T-helper 2 cell treated with Interferon-gamma antibody and Interleukin-4, amounts not matched to agents 100 ng/mL and 5 ng/mL, for 36 hours (primary cell): ENCODE results near the gene SLC37A1. TPM values are rescaled to one million over a fixed set of nuclear protein-coding genes. Genes with fewer than 3 reads are reported as not detected.
"Not testable (repeated sequence)": the region's sequence is repeated elsewhere in the genome, so short reads cannot be mapped to it uniquely, and the experiment has no call there.

Experiments used
- intact Hi-C: fragments of 100-400 bp; cut with micrococcal nuclease; formaldehyde crosslinking; loops from one replicate; pipeline ENCODE4 v1.15.1; 2023
- total RNA-seq: library from RNA; stranded (reverse); gene quantifications from 2 replicates; pipeline ENCODE4 v1.2.3, GENCODE V29; 2022

Gene SLC37A1
- total RNA-seq, 1 donor from 2014 or later, result 10.1 TPM

DNA sequence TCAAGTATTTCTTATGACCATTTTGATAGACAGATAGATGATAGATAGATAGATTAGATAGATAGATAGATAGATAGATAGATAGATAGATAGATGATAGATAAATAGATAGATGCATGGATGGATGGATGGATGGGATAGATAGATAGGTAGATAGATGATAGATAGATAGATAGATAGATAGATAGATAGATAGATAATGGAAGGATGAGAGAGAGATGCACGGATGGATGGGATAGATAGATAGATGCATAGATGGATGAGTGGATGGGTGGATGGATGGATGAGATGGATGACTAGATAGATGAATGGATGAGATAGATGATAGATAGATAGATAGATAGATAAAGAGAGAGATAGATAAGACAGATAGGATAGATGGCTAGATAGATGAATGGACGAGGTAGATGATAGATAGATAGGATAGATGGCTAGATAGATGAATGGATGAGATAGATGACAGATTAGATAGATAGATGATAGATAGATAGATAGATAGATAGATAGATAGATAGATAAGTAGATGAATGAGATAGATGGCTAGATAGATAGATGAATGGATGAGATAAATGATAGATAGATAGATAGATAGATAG is 114.9 kb downstream of the SLC37A1 start:
- intact Hi-C loops, result not testable (repeated sequence)

DNA sequence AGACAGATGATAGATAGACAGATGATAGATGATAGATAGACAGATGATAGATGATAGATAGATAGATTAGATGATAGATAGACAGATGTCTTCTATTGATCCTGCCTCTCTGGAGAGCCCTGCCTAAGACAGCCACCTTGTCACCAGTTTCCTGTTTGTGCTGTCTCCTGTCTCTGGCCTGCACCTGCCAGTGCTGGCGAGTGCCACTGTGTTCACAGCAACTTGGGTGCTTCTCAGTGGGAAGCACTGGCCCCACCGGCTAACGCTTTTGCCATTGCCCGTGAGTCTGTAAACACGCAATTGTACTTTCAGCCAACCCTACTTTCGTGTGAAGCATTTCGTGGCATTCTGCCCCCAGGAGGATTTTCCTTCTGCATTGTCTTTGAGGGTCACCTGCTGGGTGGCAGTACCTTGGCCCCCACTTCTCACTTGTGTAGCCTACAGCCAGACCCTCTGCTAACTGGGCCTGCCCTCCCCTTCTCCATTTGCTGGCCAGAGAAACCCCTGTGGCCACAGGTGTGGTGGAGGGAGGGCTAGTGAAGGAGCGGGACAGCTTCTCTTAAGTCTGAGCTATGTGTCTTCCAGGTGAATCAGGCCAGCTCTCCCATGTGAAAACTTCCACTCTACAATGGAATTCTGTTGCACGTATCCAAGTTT is 116.4 kb downstream of the SLC37A1 start:
- intact Hi-C loops, result no loop called here

DNA sequence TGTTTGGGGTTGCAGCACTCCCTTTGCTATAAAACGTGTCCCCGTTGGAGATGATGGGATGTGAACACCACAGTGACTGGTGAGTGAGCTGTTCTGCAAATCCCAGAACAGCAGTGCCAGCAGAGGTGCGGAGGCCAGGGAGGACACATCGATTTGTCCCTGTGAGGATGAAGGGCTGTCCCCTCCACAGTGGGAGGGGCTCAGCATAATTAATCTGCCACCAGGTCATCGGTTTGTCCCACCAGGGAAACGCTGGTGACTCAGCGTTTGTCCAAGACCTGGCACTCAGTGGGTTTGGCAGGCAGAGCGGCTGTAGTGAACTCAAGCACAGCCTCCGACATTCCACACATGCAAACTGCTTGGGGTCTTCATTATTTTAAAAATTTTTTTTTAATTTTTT is 117.0 kb downstream of the SLC37A1 start:
- intact Hi-C loops, result no loop called here

Other genes with a start within 250 kb of the SLC37A1 start
- gene TFF3, start 198.4 kb upstream of the SLC37A1 start, total RNA-seq, result not detected in 2 replicates
- not detected in 2 replicates for gene TFF2, start 162.9 kb upstream of the SLC37A1 start, total RNA-seq
- not detected in 2 replicates for gene TFF1, start 147.3 kb upstream of the SLC37A1 start, total RNA-seq
- gene TMPRSS3, start 117.8 kb upstream of the SLC37A1 start, total RNA-seq, result 3.9 and 5.3 TPM in 2 replicates
- 84.2 and 93.0 TPM in 2 replicates for gene UBASH3A, start 110.0 kb upstream of the SLC37A1 start, total RNA-seq
- not detected in 2 replicates for gene RSPH1, start 17.6 kb upstream of the SLC37A1 start, total RNA-seq
- 10.4 and 12.6 TPM in 2 replicates for gene PDE9A, start 139.8 kb downstream of the SLC37A1 start, total RNA-seq